Stimulated activated CD8-positive, alpha-beta memory T cell treated with anti-CD3 and anti-CD28 coated beads, Interleukin-15, amount 100 ng/mL, for 4 hours (primary cell): ENCODE data around the gene APOA1.

Experiments
- DNase-seq, 2 donors: peaks; one replicate each; pipeline ENCODE4 v3.0.0-alpha.2; 2020; ENCODE audit warnings: low read depth in 2 of 2

The APOA1 gene

DNA sequence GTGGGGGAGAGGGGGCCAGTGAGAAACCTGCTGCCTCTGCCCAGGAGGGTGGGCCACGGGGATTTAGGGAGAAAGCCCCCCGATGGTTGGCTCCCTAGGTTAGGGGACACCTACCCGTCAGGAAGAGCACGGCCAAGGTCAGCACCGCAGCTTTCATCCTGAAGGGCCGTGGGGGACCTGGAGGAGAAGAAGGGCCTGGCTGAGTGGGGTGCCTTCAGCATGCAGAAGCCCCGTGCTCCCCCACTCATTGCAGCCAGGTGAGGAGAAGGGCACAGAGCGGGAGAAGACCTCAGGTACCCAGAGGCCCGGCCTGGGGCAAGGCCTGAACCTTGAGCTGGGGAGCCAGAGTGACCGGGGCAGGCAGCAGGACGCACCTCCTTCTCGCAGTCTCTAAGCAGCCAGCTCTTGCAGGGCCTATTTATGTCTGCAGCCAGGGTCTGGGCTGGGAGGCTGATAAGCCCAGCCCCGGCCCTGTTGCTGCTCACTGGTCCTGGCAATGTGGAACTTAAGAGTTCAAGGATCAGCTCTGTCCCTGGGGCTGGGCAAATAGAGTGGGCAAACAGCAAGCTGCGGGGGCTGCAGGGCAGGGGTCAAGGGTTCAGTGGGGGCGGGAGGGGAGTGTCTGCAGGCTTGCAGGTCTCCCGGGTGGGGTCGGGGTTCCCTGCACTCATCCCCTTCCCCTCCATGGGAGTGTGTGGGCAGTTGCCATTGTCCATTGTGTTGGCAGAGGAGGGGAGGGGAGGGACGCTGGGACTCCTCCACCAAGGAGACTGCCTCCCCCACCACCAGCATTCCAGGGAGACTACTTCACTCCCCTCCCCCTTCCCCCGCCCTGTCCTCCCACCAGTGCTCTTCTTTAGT is at the start of gene APOA1:
TSS of gene APOA1 (minus strand) at position 392 of the 861 bp plus-strand sequence. CDS start at position 157, 235 bp downstream.
- no peak for DNase-seq

- no peak for DNase-seq
Observed at GRCh38 chr11:116885951-116886655, 48.7 kb upstream of the APOA1 start.

DNA sequence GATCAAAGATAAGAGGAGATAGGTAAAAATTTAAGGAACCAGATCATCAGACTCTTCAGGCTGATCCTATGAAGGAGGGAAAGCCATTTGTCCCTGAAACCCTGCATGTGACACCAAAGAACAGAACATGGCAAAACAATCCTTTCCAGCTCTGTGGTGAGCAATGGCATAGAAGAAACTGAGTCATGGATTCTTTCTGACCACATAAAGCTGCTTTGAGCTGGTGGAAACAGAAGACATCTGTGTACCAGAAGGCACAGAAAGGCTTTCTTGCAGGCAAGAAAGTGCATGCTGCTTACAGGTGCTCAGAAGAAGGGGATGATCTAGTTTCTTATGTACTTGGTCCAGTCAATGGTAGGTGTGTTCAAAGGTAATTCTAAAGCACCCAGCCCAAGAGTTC is 45.0 kb upstream of the APOA1 start:
- DNase-seq, result no peak

DNA sequence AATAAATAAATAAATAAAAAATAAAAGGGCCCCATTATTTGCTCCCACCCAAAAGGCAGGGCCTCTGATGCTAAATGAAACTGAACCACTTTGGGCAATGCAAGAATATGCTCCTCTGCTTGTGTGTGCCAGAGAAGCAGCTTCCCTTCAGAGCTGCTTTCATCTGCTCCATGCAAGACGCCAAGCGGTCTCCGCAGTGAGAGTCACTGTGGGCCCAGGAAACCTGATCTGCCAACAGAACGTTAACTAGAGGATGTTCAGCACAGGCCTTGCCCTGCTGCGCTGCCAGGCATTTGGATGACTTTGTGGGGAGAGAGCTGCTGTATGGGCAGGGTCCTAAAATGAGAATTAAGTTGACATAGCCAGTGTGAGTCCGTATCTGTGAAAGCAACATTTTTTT is 43.7 kb upstream of the APOA1 start:
- no peak for DNase-seq

GRCh38 chr11:116879800-116880625 is 42.6 kb upstream of the APOA1 start:
- DNase-seq, result no peak

DNA sequence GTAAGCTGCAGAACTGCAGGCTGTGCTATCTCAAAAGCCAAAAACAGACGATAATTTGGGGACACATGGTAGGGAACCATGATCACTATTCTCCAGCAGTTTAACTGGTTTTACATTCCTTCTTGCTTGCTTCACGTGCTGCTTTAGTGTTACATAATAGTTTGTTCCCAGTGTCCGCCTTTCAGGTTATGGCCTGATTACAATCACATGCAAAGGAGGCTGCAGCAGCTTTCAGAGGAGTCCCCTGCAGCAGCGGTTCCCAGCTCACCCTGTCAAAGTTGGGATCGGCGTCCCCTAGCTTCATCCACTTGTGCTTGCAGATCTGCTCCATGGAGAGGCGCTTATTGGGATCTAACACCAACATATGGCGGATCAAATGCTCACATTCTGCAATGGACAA is 39.2 kb upstream of the APOA1 start:
- DNase-seq, result no peak

GRCh38 chr11:116875194-116875593 is 37.8 kb upstream of the APOA1 start:
- no peak for DNase-seq

GRCh38 chr11:116874251-116874650 is 36.8 kb upstream of the APOA1 start:
- no peak for DNase-seq

- DNase-seq, result no peak
Observed at GRCh38 chr11:116873381-116873780, 36.0 kb upstream of the APOA1 start.

DNA sequence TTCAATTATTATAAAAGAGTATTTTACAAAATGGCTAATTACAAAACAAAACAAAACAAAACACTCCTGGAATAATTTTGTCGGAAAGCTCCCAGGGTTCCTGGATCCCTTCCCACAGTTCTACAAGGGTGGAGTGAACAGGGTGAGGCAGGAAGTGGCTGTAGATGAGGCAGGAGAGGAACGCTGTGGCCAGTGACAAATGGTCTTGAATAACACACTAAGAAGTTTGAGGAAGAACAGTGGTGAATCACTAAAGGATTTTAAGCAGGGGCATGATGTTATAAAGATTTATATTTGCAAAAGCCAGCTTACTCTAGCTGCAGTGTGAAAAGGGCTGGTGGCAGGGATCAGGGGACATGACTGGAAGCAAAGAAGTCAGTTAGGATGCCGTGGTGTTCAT is 33.8 kb upstream of the APOA1 start:
- DNase-seq, result no peak

GRCh38 chr11:116870054-116870453 is 32.6 kb upstream of the APOA1 start:
- DNase-seq, result no peak

GRCh38 chr11:116869610-116870009 is 32.2 kb upstream of the APOA1 start:
- DNase-seq, result no peak

DNA sequence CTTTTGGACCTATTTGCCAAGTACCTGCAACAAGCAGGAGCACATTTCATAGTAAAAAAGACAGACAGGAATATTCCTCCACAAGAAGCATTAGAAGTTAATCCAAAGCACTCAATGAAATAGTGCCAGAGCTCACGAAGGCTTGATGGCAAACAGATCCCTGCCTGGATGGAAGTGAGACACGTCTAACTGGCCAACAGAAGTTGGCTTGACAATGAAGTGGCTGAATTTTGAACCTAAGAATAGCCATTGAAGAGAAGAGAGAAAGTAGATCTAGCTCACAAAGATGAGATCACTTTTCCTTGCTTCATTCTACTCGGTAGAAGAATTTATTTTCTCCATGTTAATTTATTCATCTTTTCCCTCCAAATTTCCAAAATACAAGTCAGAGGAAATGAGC is 30.6 kb upstream of the APOA1 start:
- DNase-seq, result no peak

- DNase-seq, result no peak
Observed at GRCh38 chr11:116867619-116868018, 30.2 kb upstream of the APOA1 start.

- DNase-seq, result no peak
Observed at GRCh38 chr11:116866804-116867455, 29.5 kb upstream of the APOA1 start.

DNA sequence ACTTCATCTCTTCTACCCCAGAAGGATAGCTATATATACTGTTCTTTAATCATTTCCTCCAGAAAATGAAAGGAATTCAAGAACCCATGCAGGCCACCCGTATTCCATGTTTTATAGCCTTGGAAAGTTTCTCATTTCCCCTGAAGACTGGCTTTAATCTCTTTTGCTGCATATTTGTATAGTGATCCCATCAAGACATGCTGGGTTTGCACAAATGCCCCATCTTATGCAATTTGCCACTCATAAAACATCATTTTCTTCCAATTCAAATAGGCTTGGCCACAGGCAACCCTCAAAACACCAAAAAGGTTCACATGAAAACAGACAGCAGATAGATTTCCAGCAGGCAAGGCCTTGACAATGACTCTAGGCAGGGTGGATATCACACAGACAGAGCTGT is 28.3 kb upstream of the APOA1 start:
- DNase-seq, result no peak

- DNase-seq, result no peak
Observed at GRCh38 chr11:116864531-116864930, 27.1 kb upstream of the APOA1 start.

GRCh38 chr11:116862951-116863350 is 25.5 kb upstream of the APOA1 start:
- no peak for DNase-seq

- DNase-seq, result no peak
Observed at GRCh38 chr11:116862185-116862584, 24.8 kb upstream of the APOA1 start.

GRCh38 chr11:116861539-116861938 is 24.1 kb upstream of the APOA1 start:
- no peak for DNase-seq

- no peak for DNase-seq
Observed at GRCh38 chr11:116860303-116860702, 22.9 kb upstream of the APOA1 start.

DNA sequence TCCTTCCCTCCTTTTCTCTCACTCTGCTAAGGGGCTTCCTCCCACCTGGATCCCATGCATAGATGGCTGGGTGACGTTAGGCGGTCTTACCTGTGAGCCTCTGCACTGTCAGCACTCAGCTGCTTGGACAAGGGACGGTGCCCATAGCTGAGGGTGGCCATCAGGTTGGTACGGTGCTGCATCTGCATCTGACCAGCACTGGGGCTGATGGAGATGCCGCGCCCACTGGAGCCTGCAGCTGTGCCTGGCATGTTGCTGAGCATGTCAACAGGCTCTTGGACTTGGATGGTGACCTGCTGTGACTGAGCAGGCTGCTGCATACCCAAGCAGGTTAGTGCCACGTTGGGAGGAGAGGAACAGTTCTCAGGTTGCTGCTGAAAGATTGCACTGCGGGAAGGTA is 21.8 kb upstream of the APOA1 start:
- DNase-seq, result no peak
